OCI-LY7 (cell line): Measurements from ENCODE around the gene TECRL. TPM values are rescaled to one million over a fixed set of nuclear protein-coding genes. Genes with fewer than 3 reads are reported as not detected.

Source experiments
- BruUV-seq: library from RNA; stranded (reverse); fragments of 400-500 nt; replicated peaks from 2 replicates; lab custom pipeline; 2021; lab: Mats Ljungman, UMichigan
- CTCF ChIA-PET: fragments of 300-600 bp; sonication (Branson Sonifier 250); formaldehyde crosslinking; loops from one replicate; lab custom pipeline; 2022; ENCODE audit warnings: antibody characterized with exemption; ENCODE audit not compliant: unreplicated experiment; lab: Charles Lee
- POLR2A ChIA-PET: fragments of 300-600 bp; sonication (Branson Sonifier 250); formaldehyde crosslinking; loops from one replicate; lab custom pipeline; 2022; ENCODE audit warnings: antibody characterized with exemption; lab: Charles Lee
- DNase-seq: peaks from one replicate; pipeline ENCODE4 v3.0.0-alpha.2; 2015; ENCODE audit warnings: low spot score
- H2AFZ ChIP-seq: fragments of 200-600 bp; sonication (generic), shearing (Covaris generic); 2 replicates; pipeline ENCODE4 v1.6.1; 2014; ENCODE audit warnings: mild to moderate bottlenecking, antibody characterized with exemption, low read length, moderate library complexity
- H3K27ac ChIP-seq: fragments of 200-600 bp; sonication (generic); 2 replicates; pipeline ENCODE4 v1.5.1; 2014; ENCODE audit warnings: mixed run types, low read depth, mild to moderate bottlenecking, moderate library complexity, low read length, inconsistent platforms; ENCODE audit not compliant: poor library complexity, severe bottlenecking
- H3K36me3 ChIP-seq: fragments of 200-600 bp; sonication (generic); 2 replicates; pipeline ENCODE4 v1.6.1; 2014; ENCODE audit warnings: mild to moderate bottlenecking, antibody characterized with exemption, low read length, moderate library complexity, mixed read lengths; ENCODE audit not compliant: insufficient read depth
- H3K4me1 ChIP-seq: fragments of 200-600 bp; sonication (generic); 2 replicates; pipeline ENCODE4 v1.5.1; 2014; ENCODE audit warnings: mild to moderate bottlenecking, low read length; ENCODE audit not compliant: insufficient read depth, poor library complexity, severe bottlenecking
- H3K4me2 ChIP-seq: fragments of 200-600 bp; sonication (generic); 2 replicates; pipeline ENCODE4 v1.6.1; 2014; ENCODE audit warnings: mild to moderate bottlenecking, low read length
- H3K4me3 ChIP-seq: fragments of 200-600 bp; sonication (generic); 2 replicates; pipeline ENCODE4 v1.5.1; 2014; ENCODE audit warnings: mild to moderate bottlenecking, low read depth, low read length; ENCODE audit not compliant: poor library complexity, severe bottlenecking
- H3K79me2 ChIP-seq: fragments of 200-600 bp; sonication (generic); 2 replicates; pipeline ENCODE4 v1.6.1; 2016; ENCODE audit warnings: low read depth, mild to moderate bottlenecking, low read length, moderate library complexity, mixed read lengths; ENCODE audit not compliant: insufficient read depth
- H3K9me2 ChIP-seq: fragments of 200-600 bp; sonication (generic); 2 replicates; pipeline ENCODE4 v1.6.1; 2016; ENCODE audit warnings: mild to moderate bottlenecking, low read length, mixed read lengths; ENCODE audit not compliant: insufficient read depth
- H3K9me3 ChIP-seq: fragments of 200-600 bp; sonication (generic); 2 replicates; pipeline ENCODE4 v1.6.1; 2014; ENCODE audit warnings: mild to moderate bottlenecking, mixed run types, low read length, mixed read lengths
- H4K20me1 ChIP-seq: fragments of 200-600 bp; sonication (generic); 2 replicates; pipeline ENCODE4 v1.6.1; 2014; ENCODE audit warnings: mild to moderate bottlenecking, antibody characterized with exemption, low read length, moderate library complexity, mixed read lengths; ENCODE audit not compliant: insufficient read depth
- CTCF ChIP-seq: fragments of 200-600 bp; sonication (generic); conservative IDR thresholded peaks from 2 replicates; pipeline ENCODE4 v1.5.1; 2014; ENCODE audit warnings: mild to moderate bottlenecking, antibody characterized with exemption, low read length, moderate library complexity, mixed read lengths
- EZH2phosphoT487 ChIP-seq: fragments of 200-600 bp; sonication (generic); IDR thresholded peaks from 2 replicates; pipeline ENCODE4 v1.6.1; 2018; ENCODE audit warnings: low read depth, borderline replicate concordance, mild to moderate bottlenecking, mixed run types, antibody characterized with exemption, low read length, moderate library complexity, mixed read lengths
- intact Hi-C: fragments of 100-400 bp; cut with micrococcal nuclease; formaldehyde crosslinking; loops from one replicate; pipeline ENCODE4 v1.10.0; 2022; ENCODE audit not compliant: unreplicated experiment
- total RNA-seq, 2 experiments: library from RNA; depleted of rRNA in 1 of 2; stranded (reverse); fragments of >200 nt in 1 of 2; shearing (Covaris generic) in 1 of 2; gene quantifications; 2 replicates each; pipeline ENCODE4 v1.2.3, GENCODE V29; 2014 to 2022

The TECRL gene
- total RNA-seq, 2 experiments from 2014 or later: not detected

- no peak overlapping the region for H2AFZ ChIP-seq
- H3K4me1 ChIP-seq: no peaks in the 10 kb centered on the region
- TF ChIP-seq CTCF: no peak
- TF ChIP-seq EZH2phosphoT487: no peak
- ChIA-PET POLR2A (no interaction called here), CTCF (no interaction called here)
- H3K27ac ChIP-seq: no peak overlapping the region
- H3K9me2 ChIP-seq: no peaks in the 10 kb centered on the region
- H3K9me3 ChIP-seq: no peaks in the 10 kb centered on the region
- H3K79me2 ChIP-seq: no peaks in the 10 kb centered on the region
- intact Hi-C loops: no loop called here
- H4K20me1 ChIP-seq: no peaks in the 10 kb centered on the region
- no peak overlapping the region for H3K4me2 ChIP-seq
- no peak for DNase-seq
- H3K36me3 ChIP-seq: no peaks in the 10 kb centered on the region
- BruUV-seq: no TSS peak
- H3K4me3 ChIP-seq: no peak overlapping the region
Measured at GRCh38 chr4:64402684-64403083, 6.6 kb downstream of the TECRL start.

- no peak for DNase-seq
- intact Hi-C loops: no loop called here
- no peaks in the 10 kb centered on the region for H3K4me1 ChIP-seq
- no peak overlapping the region for H2AFZ ChIP-seq
- no peak overlapping the region for H3K4me2 ChIP-seq
- H3K36me3 ChIP-seq: no peaks in the 10 kb centered on the region
- no peak overlapping the region for H3K4me3 ChIP-seq
- no TSS peak for BruUV-seq
- TF ChIP-seq EZH2phosphoT487: no peak
- no peak for TF ChIP-seq CTCF
- H3K79me2 ChIP-seq: no peaks in the 10 kb centered on the region
- no peaks in the 10 kb centered on the region for H3K9me3 ChIP-seq
- H3K9me2 ChIP-seq: no peaks in the 10 kb centered on the region
- POLR2A ChIA-PET: no interaction called here
- H3K27ac ChIP-seq: no peak overlapping the region
- no peaks in the 10 kb centered on the region for H4K20me1 ChIP-seq
- CTCF ChIA-PET: no interaction called here
Measured at GRCh38 chr4:64399313-64400109, 9.7 kb downstream of the TECRL start.

- no peak for TF ChIP-seq CTCF
- no peak for TF ChIP-seq EZH2phosphoT487
- Histone ChIP-seq H4K20me1 (no peaks in the 10 kb centered on the region), H3K4me3 (no peak overlapping the region), H3K4me1 (no peaks in the 10 kb centered on the region), H3K9me2 (no peaks in the 10 kb centered on the region), H3K9me3 (no peaks in the 10 kb centered on the region), H3K79me2 (no peaks in the 10 kb centered on the region), H2AFZ (no peak overlapping the region), H3K4me2 (no peak overlapping the region), H3K36me3 (no peaks in the 10 kb centered on the region), H3K27ac (no peak overlapping the region)
- POLR2A ChIA-PET: interaction anchor here (0.5 to 1.1 kb wide), 2 partner anchors 8 to 39 kb away, joined by 3 read pairs; no protein-coding TSS in a partner anchor
- intact Hi-C loops: no loop called here
- DNase-seq: no peak
- CTCF ChIA-PET: no interaction called here
- no TSS peak for BruUV-seq
Measured at GRCh38 chr4:64394469-64394868, 14.8 kb downstream of the TECRL start.
